Measurements from ENCODE around the gene COQ9. TPM values are rescaled to one million over a fixed set of nuclear protein-coding genes. Genes with fewer than 3 reads are reported as not detected.

The COQ9 gene
- total RNA-seq, 4 donors from 2014 or later = 41.8 to 112 (median 76.1) TPM

DNA sequence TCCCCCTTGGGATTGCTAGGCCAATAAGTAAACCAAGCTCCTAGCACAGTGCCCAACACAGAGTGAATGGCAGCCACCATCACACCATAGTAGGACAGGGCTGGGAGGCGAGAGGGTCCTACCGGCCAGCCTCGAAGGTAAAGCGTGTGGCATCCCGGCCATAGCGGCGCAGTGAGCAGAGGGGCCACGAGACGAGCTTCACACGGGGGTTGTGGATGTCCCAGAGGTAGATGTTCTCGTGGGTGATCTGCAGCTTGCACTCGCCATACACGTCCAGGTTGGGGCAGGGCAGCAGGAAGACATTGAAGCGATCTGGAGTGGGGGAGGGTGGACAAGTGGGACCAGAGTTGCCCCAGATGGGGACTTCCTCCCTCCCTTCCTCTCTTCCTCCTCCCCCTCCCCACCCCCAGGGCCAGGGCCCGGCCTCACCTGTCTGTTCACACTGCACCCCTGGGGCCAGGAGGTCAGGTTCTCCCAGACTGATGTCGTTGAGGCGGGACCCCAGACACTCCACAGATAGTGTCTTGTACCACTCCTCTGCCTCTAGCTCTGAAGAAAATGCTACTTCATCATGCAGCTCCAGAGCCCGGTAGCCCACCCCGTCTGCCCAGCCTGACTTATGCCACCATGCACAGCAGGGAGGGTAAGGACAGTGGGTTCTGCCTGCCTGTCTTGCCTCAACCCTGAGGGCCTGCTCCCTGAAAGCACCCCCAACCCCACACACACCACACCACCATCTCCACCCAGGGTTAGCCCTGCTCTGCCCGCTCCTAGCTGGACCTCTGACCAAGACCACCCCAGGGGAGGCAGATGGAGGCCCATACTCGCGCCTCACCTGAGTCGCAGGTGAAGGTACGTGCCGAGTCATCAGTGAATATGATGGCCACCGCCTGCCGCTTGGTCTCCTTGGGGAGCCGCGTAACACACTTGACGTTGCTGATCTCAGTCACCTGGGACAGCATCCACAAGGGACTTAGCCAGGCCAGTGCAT, 27.7 kb downstream of the COQ9 start:
- 81 to 88% methylated on average over 28 to 30 of the region's 30 CpGs for WGBS, 2 donors
- Histone ChIP-seq H3K4me3 (replicated peaks in 1 of 3) (no peak overlapping the region), H3K4me1 (peaks cover 0 to 42% of the 10 kb centered on the region in 2 donors), H3K36me3 (peaks cover 26 to 32% of the 10 kb centered on the region in 2 donors), H3K27ac (no peak overlapping the region), H3K9me3 (no peaks in the 10 kb centered on the region), H3K27me3 (no peaks in the 10 kb centered on the region)
- TF ChIP-seq CTCF (IDR thresholded peaks at IDR 0.05) (no peak), POLR2A (IDR thresholded peaks at IDR 0.05) (no peak)
- intact Hi-C loops (cut with DNase I) = no loop called here
- DNase-seq = no peak

DNA sequence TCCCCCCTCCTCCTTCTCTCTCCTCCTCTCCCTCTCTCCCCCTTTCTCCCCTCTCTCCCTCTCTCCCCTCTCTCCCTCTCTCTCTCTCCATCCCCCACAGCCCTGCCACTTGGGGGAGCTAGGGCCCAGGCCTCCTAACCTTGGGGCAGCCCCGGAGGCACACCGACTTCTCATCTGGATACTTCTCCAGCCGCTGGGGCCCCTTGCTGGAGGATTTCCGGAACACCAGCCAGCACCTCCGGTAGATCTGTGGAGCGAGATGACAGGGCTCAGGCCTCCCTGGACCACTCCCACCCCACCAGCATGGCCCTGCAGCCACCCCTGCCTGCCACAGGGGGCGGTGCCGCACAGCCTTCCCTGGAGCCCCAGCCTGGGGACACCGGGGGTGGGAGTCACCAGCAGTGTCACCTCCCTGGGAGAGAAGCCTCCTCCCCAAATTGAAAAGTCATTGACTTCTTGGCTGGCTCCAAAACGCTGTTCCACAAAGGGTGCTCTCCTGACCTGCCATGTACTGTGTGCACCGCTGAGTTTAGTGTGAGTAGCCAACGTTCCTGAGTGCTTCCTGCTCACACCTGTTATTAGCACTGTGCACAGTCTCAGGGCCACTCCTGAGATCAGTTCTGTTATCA, 28.5 kb downstream of the COQ9 start:
- Histone ChIP-seq H3K36me3 (peaks cover 18 to 24% of the 10 kb centered on the region in 2 donors), H3K4me3 (replicated peaks in 1 of 3) (no peak overlapping the region), H3K27ac (no peak overlapping the region), H3K4me1 (peaks cover 0 to 34% of the 10 kb centered on the region in 2 donors), H3K9me3 (no peaks in the 10 kb centered on the region), H3K27me3 (no peaks in the 10 kb centered on the region)
- 15 to 23% methylated on average over 7 to 9 of the region's 12 CpGs for WGBS, 2 donors
- intact Hi-C loops (cut with DNase I) = no loop called here
- DNase-seq = peak; percentile 26 to 38
- peak in 3 of 6 experiments; percentile 21 to 51 (median 39) for TF ChIP-seq CTCF (IDR thresholded peaks at IDR 0.05)
- TF ChIP-seq POLR2A (IDR thresholded peaks at IDR 0.05) = no peak

DNA sequence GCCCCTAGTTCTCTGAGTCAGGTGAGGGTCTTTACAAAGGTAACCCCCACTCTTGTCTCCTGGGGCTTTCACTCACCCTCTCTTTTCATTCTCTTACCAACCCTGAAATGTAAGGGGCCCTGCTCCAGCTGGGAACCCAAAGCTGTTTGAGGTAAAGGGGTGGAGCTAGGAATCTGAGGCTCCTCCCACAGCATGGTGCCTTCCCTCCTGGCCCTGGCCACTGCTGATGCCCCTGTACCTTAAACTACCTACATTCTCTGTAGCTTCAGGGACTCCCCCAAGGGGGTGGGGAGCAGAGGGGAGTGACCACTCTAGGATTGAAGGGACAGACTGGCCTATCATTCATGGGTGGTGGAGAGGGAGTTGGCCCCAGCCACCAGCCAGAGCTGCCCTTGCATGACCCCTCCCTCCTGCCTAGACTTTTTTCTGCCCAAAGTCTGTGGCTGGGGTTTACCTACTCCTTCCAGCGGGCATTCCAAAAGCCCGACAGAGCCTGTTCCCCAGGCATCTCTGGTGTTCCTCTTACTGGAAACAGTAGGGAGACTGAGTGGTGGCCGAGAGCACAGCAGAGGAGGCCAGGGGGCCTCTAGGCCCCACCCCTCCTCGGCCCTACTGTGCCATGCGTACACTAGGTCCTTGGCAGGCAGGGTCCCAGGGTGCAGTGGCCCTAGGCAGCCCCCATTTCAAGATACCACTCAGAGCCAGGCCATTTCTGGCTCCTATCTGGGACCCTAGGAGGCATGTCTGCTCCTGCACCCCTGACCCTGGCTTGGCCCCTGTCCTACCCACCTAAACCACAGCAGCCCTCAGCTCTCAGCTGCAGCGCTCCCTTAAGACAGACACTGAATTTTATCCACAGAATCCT, 29.5 kb downstream of the COQ9 start:
- TF ChIP-seq POLR2A (IDR thresholded peaks at IDR 0.05) = no peak
- TF ChIP-seq CTCF (IDR thresholded peaks at IDR 0.05) = no peak
- H3K27ac ChIP-seq = no peak overlapping the region
- WGBS, 2 donors = 86 to 89% methylated on average over 5 to 6 of the region's 6 CpGs
- peaks cover 0 to 31% of the 10 kb centered on the region in 2 donors for H3K4me1 ChIP-seq
- H3K36me3 ChIP-seq = peaks cover 10 to 19% of the 10 kb centered on the region in 2 donors
- H3K4me3 ChIP-seq (replicated peaks in 1 of 3) = no peak overlapping the region
- no peak for DNase-seq
- intact Hi-C loops (cut with DNase I) = no loop called here
- H3K27me3 ChIP-seq = no peaks in the 10 kb centered on the region
- no peaks in the 10 kb centered on the region for H3K9me3 ChIP-seq

DNA sequence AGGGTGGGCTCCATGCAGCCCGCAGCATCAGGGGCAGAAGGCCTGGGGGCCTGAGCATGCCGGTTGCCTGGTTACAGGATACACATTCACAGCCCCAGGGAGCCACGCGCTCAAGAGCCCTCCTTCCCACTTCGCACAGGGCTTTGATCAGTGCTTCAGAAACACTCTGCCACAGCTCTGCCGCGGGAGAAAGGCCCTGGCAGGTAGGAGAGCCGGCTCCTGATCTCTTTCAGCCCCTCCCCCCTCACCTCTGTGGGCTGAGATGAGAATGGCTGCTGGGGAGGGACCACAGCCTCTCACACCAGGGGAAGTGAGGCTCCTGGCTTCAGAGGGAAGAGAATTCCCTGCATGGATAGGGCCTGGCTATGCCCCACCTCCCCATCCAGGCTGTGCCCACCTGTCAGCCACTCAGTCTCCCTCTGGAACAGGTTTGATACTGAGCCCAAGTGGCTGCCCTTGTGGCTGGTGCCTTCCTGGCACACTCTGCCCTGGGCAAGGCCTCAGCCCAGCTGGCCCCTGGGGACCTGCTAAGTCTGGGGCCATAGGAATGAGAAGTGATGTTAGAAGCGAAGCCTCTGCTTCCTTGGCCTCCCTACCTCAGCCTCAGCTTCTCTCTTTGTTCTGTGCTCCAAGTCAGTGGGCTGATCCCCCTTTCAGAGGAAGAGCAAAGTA, 30.4 kb downstream of the COQ9 start:
- no peak for TF ChIP-seq CTCF (IDR thresholded peaks at IDR 0.05)
- TF ChIP-seq POLR2A (IDR thresholded peaks at IDR 0.05) = no peak
- Histone ChIP-seq H3K9me3 (no peaks in the 10 kb centered on the region), H3K4me1 (peaks cover 0 to 31% of the 10 kb centered on the region in 2 donors), H3K4me3 (replicated peaks in 1 of 3) (no peak overlapping the region), H3K27ac (no peak overlapping the region), H3K27me3 (no peaks in the 10 kb centered on the region), H3K36me3 (peaks cover 6 to 10% of the 10 kb centered on the region in 2 donors)
- intact Hi-C loops (cut with DNase I) = no loop called here
- DNase-seq = peak; percentile 54 to 75
- WGBS, 2 donors = 31 to 52% methylated on average over 8 to 9 of the region's 9 CpGs

Measured in thyroid gland (tissue), 4 donors.